ENCODE measurements around the gene CD9.

The CD9 gene

GRCh38 chr12:6222078-6222654, 22.0 kb downstream of the CD9 start:
- DNase-seq = no peak

- no peak for DNase-seq
Measured at GRCh38 chr12:6223545-6223944, 23.3 kb downstream of the CD9 start.

- no peak for DNase-seq
Measured at GRCh38 chr12:6224550-6224949, 24.4 kb downstream of the CD9 start.

DNA sequence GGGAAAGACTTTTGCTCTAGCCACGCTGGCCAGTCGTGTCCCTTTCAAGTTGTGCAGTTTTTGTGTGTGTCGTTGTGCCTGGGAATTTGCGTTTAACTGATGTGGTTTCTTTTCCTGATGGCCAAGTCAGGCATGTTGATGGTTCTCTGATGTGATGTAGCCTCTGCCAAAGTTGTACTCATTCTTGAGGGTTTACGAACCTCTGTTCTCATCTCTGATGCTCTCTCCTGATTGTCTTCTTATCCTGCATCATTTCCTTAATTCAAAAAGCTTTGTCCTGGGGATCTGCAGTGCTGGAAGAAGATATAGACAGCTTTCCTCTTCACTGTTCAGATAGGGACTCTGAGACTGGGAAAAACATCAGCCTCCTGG, 25.4 kb downstream of the CD9 start:
- DNase-seq = no peak

DNA sequence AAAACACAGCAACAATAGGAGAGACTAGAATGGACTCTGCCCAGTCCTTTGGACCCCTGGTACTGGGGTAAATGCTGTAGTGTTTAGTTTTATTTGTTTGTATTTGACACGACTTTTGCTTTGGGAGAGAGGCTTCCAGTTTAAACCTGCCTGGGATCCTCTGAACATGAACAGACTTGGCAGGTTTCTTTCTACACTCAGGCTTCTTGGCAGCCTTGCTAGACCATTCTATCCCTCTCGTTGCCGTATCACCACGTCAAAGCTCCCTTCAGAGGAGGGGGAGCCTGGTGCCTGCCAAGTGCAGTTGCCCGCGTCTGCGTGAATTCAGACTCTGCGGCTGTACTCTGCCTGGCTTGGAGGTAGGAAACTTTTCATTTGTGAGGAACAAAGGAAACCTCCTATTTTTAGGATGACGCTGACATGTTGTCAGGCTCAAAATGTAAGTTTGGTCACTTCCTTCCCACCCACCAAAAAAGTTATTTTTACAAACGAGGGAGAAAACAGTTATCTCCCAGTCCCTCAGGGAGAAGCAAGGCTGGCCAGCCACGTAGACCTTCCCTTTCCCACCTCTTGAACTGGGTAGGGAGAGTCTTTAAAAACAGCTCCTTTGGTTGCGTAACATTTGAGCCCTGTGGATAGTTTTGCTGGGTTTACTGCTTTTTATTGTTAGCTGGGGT, 25.9 kb downstream of the CD9 start:
- DNase-seq = no peak

DNA sequence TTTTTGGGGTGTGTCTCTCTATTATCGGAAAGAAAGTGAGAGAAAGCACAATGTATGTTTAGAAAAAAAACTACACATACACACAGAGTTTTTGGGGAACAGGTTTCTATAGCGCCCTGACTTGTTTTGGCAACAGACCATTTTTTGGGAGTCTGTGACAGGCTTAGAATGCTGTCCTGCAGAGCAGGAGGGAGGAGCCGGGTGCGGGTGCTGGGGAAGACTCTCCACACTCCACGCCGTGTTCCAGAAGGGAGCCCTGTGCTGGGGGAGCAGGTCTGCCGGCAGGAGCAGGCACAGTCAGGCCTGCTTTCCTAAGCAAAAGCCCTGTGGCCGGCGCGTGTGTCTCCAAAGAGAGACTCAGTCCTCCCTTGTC, 26.5 kb downstream of the CD9 start:
- DNase-seq = no peak

DNA sequence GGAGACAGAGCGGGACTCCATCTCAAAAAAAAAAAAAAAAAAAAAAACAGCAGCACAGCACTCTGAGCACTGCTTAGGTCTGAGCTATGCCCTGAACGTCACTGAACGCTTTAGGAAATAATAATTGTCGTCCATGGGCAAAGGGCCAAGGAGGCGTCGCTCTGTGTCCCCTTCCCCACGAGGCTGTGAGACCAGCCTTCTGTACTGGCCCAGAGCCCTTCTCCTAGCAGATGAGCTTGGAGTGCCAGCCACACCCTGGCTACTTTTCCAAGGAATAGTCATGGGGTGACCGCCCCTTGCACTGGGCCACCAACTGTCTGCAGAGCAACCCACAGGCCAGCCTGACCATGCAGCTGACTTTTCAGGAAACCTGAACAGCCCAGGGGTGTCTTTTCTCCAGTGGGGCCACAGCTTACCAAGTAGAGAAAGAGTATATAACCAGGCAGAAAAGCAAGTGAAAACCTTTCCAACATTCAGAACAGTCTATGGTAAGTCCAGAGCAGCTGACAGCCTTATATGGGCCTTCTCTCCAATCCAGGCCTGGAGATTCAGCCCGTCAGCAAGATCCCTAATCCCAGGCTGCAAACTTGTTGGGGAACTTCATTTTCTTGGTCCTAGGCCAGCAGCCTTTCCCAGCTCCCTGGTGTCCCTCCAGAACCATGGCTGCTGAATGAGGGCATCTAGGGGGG, 28.5 kb downstream of the CD9 start:
- DNase-seq = no peak

GRCh38 chr12:6229224-6230218, 29.3 kb downstream of the CD9 start:
- DNase-seq = no peak

GRCh38 chr12:6230321-6231110, 30.3 kb downstream of the CD9 start:
- DNase-seq = peak; percentile 55 to 69

GRCh38 chr12:6231359-6232268, 31.4 kb downstream of the CD9 start:
- no peak for DNase-seq

DNA sequence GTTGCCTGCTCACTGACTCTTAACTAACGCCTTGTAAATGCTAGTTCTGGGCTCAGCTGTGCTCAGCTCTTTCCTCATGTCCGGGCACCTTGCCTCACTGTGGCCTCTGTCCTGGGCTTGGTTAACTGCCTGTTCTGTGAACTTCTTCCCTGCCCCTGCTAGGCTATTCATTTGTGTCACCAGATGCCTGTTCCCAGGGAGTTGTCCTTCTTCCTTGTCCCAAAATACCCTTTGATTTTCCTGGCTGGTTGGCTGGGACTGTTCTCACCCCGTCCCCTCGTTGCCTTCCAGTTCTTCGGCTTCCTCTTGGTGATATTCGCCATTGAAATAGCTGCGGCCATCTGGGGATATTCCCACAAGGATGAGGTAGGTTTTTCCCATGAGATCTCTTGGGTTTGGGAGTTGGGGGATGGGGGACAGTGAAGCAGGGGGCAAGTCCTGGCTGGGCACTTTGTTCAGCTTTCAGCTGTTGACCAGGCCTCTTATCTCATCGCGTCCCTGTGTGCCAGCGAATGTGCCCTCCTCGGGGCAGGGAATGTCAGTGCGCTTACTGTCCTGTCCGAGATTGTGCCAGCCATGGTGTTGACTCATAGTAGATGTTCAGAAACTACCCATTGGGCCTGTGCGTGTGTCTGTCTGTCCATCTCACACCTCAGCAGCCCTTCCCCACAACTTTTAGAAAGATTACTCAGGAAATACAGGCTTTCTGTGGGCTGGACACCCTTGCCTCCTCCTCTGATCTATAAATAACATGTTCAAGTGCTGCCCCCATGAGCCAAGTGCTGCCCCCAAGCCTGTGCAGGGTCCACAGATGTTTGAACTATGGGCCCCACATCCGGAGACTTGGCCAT, 33.1 kb downstream of the CD9 start:
- DNase-seq = no peak

DNA sequence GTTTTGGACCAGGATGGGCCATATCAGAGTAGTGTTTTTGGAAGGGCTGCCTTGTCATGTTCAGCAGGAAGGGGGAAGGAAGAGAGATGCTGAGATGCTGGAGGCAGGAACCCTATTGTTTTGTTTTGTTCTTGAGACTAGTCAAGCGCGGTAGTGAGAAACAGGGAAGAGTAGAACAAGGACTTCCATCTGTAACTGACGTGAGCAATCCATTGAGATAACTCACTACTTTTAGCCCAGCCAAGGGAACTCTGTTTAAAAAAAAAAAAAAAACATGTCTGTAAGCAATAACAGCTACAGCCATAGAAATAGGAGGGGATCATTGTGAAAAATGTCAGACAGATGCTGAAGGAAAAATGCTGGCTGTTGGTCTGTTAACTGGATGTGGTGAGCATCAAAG, 34.0 kb downstream of the CD9 start:
- no peak for DNase-seq

DNA sequence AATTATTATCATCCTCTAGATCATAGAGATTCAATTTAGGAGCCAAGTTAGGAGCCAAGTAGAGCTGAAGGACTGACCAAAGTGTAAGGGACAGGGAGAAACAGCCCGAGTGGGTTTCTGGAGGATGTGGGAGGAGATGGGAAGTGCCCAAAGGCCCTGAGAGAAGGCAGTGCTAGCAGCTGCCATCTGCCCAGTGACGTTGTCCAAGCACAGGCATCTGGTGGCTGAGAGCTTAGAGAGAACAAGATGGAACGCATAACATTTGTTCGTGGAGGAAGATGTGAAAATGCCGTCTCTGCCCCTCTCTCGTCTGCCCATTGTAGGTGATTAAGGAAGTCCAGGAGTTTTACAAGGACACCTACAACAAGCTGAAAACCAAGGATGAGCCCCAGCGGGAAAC, 34.7 kb downstream of the CD9 start:
- no peak for DNase-seq

DNA sequence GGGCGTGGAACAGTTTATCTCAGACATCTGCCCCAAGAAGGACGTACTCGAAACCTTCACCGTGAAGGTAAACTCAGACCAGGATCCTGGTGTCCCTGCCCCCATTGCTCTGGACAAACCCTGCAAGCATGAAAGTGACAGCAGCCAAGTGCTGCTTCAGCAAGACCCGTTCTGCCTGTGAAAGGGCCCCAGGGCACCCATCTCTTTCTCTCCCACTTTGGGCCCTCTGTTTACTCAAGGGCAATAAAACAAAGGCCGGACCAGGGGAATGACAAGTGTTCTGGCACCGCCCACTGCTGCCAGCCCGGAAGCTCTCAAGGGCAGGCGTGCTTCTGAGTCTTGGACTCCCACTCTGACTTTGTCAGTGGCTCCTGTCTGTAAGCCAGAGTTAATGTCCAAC, 35.3 kb downstream of the CD9 start:
- DNase-seq = no peak

GRCh38 chr12:6235906-6236640, 35.9 kb downstream of the CD9 start:
- DNase-seq = no peak

GRCh38 chr12:6236641-6236940, 36.4 kb downstream of the CD9 start:
- DNase-seq = no peak

GRCh38 chr12:6237830-6238229, 37.6 kb downstream of the CD9 start:
- DNase-seq = no peak

- DNase-seq = no peak
Measured at GRCh38 chr12:6238875-6239274, 38.7 kb downstream of the CD9 start.

DNA sequence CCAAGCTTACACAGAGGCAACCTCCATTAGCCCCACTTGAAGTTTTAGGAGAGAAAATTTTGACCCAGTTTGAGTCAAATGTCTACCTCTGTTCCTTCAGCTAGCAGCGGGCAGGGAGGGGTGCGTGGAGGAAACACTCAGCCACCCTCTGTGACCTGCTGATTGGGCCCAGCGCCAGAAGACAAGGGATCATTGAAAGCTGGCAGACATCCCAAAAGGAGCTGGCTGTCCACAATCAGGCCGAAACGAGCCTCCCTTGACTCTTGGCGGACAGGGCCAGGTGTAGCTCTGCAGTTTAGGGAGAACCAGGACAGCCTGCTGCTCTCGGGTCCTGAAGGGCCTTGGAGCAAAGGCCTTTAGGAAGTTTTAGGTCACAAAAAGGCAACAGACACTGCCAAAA, 41.3 kb downstream of the CD9 start:
- DNase-seq = no peak

- no peak for DNase-seq
Measured at GRCh38 chr12:6249580-6249979, 49.4 kb downstream of the CD9 start.
